Measurements from ENCODE around the gene SUSD1. TPM values are rescaled to one million over a fixed set of nuclear protein-coding genes. Genes with fewer than 3 reads are reported as not detected.

The SUSD1 gene
- total RNA-seq, 2 donors from 2014 or later, result 6.2 to 10.6 TPM

DNA sequence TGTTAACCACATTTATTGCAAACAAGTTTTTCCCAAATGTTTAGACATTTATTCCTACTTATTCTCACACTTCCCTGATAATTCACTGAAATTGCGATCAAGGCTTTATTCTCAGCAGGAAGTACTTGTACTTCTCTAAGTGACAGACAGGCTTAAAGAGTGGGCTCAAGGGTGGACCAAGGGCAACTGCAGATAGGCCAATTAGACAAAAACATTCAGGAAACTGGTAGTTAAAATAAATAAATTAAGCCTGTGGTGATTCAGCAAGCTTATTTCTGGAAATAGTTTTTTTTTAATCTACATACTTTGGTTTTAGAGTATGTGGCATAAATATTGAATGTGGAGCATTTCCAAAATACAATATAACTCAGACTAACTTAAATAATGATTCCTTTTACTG is 142.4 kb downstream of the SUSD1 start:
- no peaks in the 10 kb centered on the region for H3K9me3 ChIP-seq
- peaks cover 0 to 10% of the 10 kb centered on the region in 2 donors for H3K4me1 ChIP-seq
- no peak for TF ChIP-seq CTCF (IDR thresholded peaks at IDR 0.05)
- H3K27me3 ChIP-seq, result no peaks in the 10 kb centered on the region
- H3K4me3 ChIP-seq, result no peak overlapping the region
- DNase-seq (ENCODE audit: low spot score), result no peak
- no peaks in the 10 kb centered on the region for H3K36me3 ChIP-seq
- no peak overlapping the region for H3K27ac ChIP-seq

DNA sequence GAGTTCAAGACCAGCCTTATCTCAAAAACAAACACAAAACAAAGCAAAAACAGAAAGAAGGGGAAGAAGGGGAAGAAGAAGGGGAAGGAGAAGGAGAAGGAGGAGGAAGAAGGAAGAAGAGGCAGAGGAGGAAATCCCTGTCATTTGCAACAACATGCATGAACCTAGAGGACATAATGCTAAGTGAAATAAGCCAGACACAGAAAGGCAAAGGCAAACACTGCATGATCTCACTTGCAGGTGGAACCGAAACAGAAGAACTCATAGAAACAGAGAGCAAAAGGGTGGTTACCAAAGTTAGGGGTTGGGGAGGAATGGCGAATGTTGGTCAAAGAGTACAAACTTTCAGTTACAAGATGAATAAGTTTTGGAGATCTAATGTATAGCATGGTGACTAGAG is 143.1 kb downstream of the SUSD1 start:
- Histone ChIP-seq H3K9me3 (no peaks in the 10 kb centered on the region), H3K27ac (no peak overlapping the region), H3K4me1 (peaks cover 0 to 10% of the 10 kb centered on the region in 2 donors), H3K4me3 (no peak overlapping the region), H3K36me3 (no peaks in the 10 kb centered on the region), H3K27me3 (no peaks in the 10 kb centered on the region)
- no peak for TF ChIP-seq CTCF (IDR thresholded peaks at IDR 0.05)
- no peak for DNase-seq (ENCODE audit: low spot score)

GRCh38 chr9:112031400-112031799 is 143.7 kb downstream of the SUSD1 start:
- Histone ChIP-seq H3K4me1 (peaks cover 0 to 10% of the 10 kb centered on the region in 2 donors), H3K9me3 (no peaks in the 10 kb centered on the region), H3K36me3 (no peaks in the 10 kb centered on the region), H3K4me3 (no peak overlapping the region), H3K27ac (no peak overlapping the region), H3K27me3 (no peaks in the 10 kb centered on the region)
- no peak for DNase-seq (ENCODE audit: low spot score)
- no peak for TF ChIP-seq CTCF (IDR thresholded peaks at IDR 0.05)

GRCh38 chr9:112029921-112030444 is 145.1 kb downstream of the SUSD1 start:
- TF ChIP-seq CTCF (IDR thresholded peaks at IDR 0.05), result no peak

DNA sequence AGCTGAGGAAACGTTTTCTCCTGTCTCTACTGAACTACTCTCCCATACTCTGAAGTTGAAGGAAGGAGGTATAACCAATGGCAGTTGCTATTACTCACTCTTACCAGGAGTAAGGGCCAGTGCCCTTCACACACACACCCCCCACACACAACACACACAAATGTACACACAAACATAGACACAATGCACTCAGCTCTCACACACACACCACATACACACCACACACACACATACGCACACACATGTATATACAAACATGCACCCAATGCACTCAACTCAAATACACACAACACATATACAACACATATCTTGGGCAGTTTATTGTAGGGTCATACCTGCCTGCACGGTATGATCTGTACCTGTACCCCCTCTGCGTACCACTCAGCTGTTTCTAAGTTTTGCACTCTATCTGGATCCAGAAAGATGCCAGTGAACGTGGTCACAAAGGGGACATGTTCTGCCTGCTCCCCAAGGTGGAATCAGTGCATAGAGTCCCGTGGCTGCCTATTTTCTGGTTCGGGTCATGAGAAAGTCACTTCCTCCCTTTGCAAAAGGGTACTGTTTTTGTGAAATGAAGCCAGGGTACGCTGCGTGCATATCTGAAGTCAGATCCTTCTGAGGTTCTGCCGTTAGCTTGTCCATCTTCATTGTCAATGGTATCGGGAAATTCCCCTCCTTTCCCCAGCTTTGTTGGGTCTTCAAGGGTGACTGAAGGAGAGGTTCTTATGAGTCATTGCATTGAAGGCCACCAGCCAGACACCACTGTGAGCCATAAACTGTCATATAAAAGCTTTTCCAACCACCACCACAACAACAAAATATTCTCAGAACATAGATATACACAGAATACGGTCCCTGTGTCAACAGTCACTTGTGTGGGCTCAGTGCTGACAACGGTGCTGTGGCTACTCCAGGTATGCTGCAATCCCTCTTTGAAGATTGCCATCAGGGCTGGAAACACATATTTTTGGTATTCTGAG is 146.6 kb downstream of the SUSD1 start:
- TF ChIP-seq CTCF (IDR thresholded peaks at IDR 0.05), result no peak
- no peak for DNase-seq (ENCODE audit: low spot score)
- H3K36me3 ChIP-seq, result no peaks in the 10 kb centered on the region

More at GRCh38 chr9:112029921-112030444, 145.1 kb downstream of the SUSD1 start:
- no peaks in the 10 kb centered on the region for H3K36me3 ChIP-seq
- no peak for DNase-seq (ENCODE audit: low spot score)
- H3K9me3 ChIP-seq, result no peaks in the 10 kb centered on the region
- peaks cover 0 to 3% of the 10 kb centered on the region in 2 donors for H3K4me1 ChIP-seq
- H3K27me3 ChIP-seq, result no peaks in the 10 kb centered on the region
- no peak overlapping the region for H3K27ac ChIP-seq
- H3K4me3 ChIP-seq, result no peak overlapping the region

More for the DNA sequence above, 146.6 kb downstream of the SUSD1 start:
- Histone ChIP-seq H3K27me3 (no peaks in the 10 kb centered on the region), H3K4me3 (no peak overlapping the region), H3K9me3 (no peaks in the 10 kb centered on the region), H3K27ac (no peak overlapping the region), H3K4me1 (peaks cover 0 to 3% of the 10 kb centered on the region in 2 donors)

Data from right atrium auricular region (tissue), 2 donors.